ENCODE data around the gene FHIT.

The FHIT gene

DNA sequence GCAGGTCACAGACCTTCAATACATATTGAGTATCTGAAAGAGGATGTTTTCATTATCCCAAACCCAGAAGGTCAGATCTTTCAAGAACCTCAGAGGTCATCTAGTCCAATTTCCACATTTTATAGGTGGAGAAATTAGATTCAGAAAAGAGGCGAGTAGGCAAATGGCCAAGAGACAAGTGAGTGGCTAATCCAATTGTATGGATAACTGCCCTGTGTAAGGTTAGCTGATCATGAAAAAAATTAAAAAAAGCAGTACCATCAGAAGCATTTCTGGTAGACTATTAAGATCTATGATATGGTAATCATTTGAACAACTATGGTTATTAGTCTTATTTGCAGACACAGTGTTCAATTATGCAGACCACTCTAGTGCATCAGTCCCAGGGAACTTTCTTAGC is 1540.7 kb downstream of the FHIT start:
- DNase-seq (ENCODE audit: low spot score), result no peak

DNA sequence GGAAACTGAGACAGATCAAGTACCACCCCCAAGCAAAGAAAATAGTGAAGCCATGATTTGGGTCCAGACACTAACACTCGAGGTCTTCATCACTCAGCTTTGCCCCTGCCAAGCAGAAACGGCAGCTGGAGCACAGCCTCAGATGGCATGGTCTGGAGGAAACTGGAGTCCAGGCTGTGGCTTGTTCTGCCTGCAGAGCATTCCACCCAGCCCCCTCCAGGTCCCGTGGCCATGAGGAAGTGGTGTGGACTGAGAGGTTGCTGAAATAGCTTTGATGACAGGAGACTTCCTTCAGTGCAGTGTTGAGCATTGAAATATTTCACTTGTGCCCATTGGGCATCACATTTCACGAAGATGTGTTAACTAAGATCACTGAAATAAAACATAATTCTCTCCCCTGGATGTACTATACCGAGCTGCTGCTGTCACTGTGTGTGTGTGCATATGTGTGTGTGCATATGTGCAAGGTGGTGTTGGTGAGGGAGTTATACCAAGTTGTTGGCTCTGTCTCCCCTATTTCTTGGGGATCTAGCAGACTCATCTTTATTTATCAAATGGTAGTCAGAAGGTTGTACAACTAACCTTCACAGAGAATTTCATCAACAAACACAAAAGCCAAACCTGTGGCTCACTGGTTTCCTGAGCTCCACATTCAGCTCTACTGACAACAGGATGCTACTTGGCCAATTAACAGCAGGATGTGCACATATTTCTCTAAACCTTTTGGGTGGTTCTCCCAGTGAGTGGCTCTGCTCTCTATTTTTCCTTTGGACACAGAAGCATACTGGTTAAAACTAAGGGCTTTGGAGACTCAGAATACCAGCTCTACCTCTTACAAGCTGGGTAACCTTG is 1541.3 kb downstream of the FHIT start:
- no peak for DNase-seq (ENCODE audit: low spot score)

DNA sequence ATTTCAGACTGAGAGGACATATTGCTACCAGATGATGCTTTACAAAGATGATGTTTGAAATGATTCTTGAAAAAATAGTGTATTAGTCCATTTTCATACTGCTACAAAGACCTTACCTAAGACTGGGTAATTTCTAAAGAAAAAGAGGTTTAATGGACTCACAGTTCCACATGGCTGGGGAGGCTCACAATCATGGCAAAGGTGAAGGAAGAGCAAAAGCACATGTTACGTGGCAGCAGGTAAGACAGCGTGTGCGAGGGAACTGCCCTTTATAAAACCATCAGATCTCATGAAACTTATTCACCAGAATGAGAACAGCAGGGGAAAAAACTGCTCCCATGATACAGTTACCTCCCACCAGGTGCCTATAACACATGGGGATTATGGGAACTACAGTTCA is 1543.0 kb downstream of the FHIT start:
- no peak for DNase-seq (ENCODE audit: low spot score)

DNA sequence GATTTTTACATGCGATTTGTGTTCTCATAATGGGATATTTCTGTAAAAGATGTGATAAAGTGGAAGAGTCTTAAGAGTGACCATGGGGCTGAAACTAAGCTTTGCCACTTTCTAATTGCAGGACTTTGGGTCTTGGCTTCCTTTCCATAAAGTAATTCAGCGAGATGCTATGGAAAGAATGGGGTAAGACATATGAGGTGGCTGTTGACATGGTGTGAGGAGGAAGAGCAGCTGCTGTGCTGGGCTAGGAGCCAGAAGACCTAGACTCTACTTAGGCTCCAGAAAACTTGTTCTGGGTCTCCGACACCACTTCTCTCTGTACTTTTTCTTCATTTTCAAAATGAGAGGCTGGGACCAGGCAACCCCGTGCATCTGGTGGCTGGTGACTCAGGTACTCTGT is 1547.0 kb downstream of the FHIT start:
- DNase-seq (ENCODE audit: low spot score), result no peak

DNA sequence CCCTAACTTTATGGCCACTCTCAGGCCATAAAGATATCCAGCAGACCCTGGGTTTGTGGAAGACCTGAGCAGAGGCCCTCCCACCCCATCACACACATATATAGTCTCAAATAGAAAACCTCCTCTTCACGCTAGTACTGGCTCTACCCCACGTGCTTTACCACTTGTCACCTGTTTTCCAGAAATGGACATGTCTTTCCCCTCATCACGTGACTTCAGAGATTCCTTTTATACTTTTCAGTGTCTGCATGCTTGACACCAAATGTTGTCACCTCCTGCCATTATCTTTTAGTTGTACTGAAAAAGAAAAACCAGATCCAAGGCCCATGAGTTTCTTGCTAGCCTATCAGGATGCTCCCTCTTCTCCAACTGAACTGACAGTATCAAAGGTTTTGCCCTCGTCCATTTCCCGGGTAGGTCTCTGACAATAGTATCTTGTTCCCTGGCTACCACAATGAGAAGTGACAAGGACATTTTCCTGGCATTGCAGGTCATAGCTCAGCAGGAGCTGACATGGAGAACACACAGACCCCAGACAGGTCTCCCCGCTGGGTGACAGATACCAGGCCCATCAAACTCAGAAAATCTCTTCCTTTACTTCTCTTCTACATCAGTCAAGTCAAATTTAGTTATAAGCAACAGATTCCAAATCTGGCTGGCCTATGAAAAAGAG is 1551.5 kb downstream of the FHIT start:
- no peak for DNase-seq (ENCODE audit: low spot score)

Data from AG08396 (cell line).